ENCODE measurements around the gene KLHL22. TPM values are rescaled to one million over a fixed set of nuclear protein-coding genes. Genes with fewer than 3 reads are reported as not detected.
A peak's percentile ranks its signal among the peaks of the same experiment; 100 is the strongest.

KLHL22 gene
- total RNA-seq, 4 donors from 2014 or later: 12.3 to 29.7 (median 18.3) TPM

GRCh38 chr22:20406686-20407408, 88.7 kb downstream of the KLHL22 start:
- 94% methylated on average over 12 of the region's 13 CpGs for WGBS
- Histone ChIP-seq H3K27ac (no peak overlapping the region), H3K27me3 (no peaks in the 10 kb centered on the region), H3K36me3 (peaks cover 43% of the 10 kb centered on the region), H3K4me3 (no peak overlapping the region), H3K9me3 (no peaks in the 10 kb centered on the region), H3K4me1 (no peaks in the 10 kb centered on the region)
- peak in 1 of 2 donors; percentile 59 for DNase-seq (ENCODE audit: low spot score in 2 of 2)
- TF ChIP-seq POLR2A (IDR thresholded peaks at IDR 0.05) (no peak), EP300 (IDR thresholded peaks at IDR 0.05) (no peak), CTCF (IDR thresholded peaks at IDR 0.05) (no peak), POLR2AphosphoS5 (IDR thresholded peaks at IDR 0.05) (no peak)

GRCh38 chr22:20405931-20406685, 89.5 kb downstream of the KLHL22 start:
- Histone ChIP-seq H3K36me3 (peaks cover 43% of the 10 kb centered on the region), H3K4me3 (no peak overlapping the region), H3K27me3 (no peaks in the 10 kb centered on the region), H3K4me1 (no peaks in the 10 kb centered on the region), H3K9me3 (no peaks in the 10 kb centered on the region), H3K27ac (no peak overlapping the region)
- 96% methylated on average over 58 of the region's 62 CpGs for WGBS
- TF ChIP-seq POLR2A (IDR thresholded peaks at IDR 0.05): no peak
- DNase-seq (ENCODE audit: low spot score in 2 of 2): peak in 1 of 2 donors; percentile 65

- H3K4me1 ChIP-seq: no peaks in the 10 kb centered on the region
Observed at GRCh38 chr22:20405291-20405930, 90.2 kb downstream of the KLHL22 start.

GRCh38 chr22:20404881-20405280, 90.7 kb downstream of the KLHL22 start:
- Histone ChIP-seq H3K27me3 (no peaks in the 10 kb centered on the region), H3K4me1 (no peaks in the 10 kb centered on the region), H3K36me3 (peaks cover 43% of the 10 kb centered on the region), H3K4me3 (no peak overlapping the region), H3K27ac (no peak overlapping the region), H3K9me3 (no peaks in the 10 kb centered on the region)
- peak in 1 of 2 donors; percentile 49 for DNase-seq (ENCODE audit: low spot score in 2 of 2)
- WGBS: 94% methylated on average over 18 of the region's 18 CpGs
- TF ChIP-seq POLR2AphosphoS5 (IDR thresholded peaks at IDR 0.05): no peak
- no peak for TF ChIP-seq EP300 (IDR thresholded peaks at IDR 0.05)

More at GRCh38 chr22:20405291-20405930, 90.2 kb downstream of the KLHL22 start:
- peak in 1 of 2 donors; percentile 71 for DNase-seq (ENCODE audit: low spot score in 2 of 2)
- peaks cover 43% of the 10 kb centered on the region for H3K36me3 ChIP-seq
- H3K4me3 ChIP-seq: no peak overlapping the region
- TF ChIP-seq POLR2A (IDR thresholded peaks at IDR 0.05): no peak
- no peak for TF ChIP-seq EP300 (IDR thresholded peaks at IDR 0.05)
- no peak for TF ChIP-seq POLR2AphosphoS5 (IDR thresholded peaks at IDR 0.05)
- TF ChIP-seq CTCF (IDR thresholded peaks at IDR 0.05): no peak
- H3K27me3 ChIP-seq: no peaks in the 10 kb centered on the region
- no peaks in the 10 kb centered on the region for H3K9me3 ChIP-seq
- H3K27ac ChIP-seq: no peak overlapping the region
- WGBS: 93% methylated on average over 42 of the region's 45 CpGs

- H3K27me3 ChIP-seq: no peaks in the 10 kb centered on the region
- no peaks in the 10 kb centered on the region for H3K4me1 ChIP-seq
- no peak overlapping the region for H3K27ac ChIP-seq
- TF ChIP-seq POLR2A (IDR thresholded peaks at IDR 0.05) (no peak), EP300 (IDR thresholded peaks at IDR 0.05) (no peak), POLR2AphosphoS5 (IDR thresholded peaks at IDR 0.05) (no peak), CTCF (IDR thresholded peaks at IDR 0.05) (no peak)
- H3K9me3 ChIP-seq: no peaks in the 10 kb centered on the region
- 83% methylated on average over 6 of the region's 6 CpGs for WGBS
- no peak overlapping the region for H3K4me3 ChIP-seq
- peak in 1 of 2 donors; percentile 59 for DNase-seq (ENCODE audit: low spot score in 2 of 2)
- H3K36me3 ChIP-seq: peaks cover 43% of the 10 kb centered on the region
Observed at GRCh38 chr22:20403779-20404140, 91.8 kb downstream of the KLHL22 start.
